ENCODE results near the gene MYBBP1A. TPM values are rescaled to one million over a fixed set of nuclear protein-coding genes. Genes with fewer than 3 reads are reported as not detected.
A peak's percentile ranks its signal among the peaks of the same experiment; 100 is the strongest.

MYBBP1A gene
- total RNA-seq, 1 experiment from 2014 or later, result 177 TPM

DNA sequence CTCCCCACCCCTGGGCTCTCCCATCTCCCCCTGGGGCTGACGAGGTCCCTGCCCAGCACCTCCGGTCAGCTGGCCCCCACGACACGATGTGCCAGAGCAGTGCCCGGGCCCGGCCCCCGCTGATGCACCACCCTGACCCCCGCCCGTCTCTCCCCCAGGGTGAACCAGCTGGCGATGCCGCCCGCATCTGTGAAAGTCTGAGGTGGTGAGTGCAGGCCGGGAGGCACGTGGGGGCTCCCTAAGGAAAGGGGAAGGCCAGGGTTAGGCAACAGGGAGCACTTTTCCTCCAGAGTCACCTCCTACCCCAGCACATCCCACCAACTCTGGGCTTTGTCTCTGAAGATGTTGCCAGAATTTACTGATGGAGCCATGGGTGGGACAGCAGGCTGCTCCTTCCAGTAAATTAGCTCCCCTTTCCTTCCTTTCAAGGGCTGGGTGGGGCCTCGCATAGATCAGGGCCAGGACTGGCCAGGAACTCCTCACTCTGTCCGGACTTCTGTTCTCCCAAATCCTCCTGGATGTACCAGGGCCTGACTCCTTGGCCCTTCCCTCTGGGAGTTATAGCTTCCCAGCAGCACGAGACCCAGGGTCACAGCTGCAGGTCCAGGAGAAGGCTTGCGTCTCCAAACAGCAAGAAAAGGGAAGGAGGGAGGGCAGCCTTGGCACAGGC is 18.3 kb downstream of the MYBBP1A start:
- TF ChIP-seq EZH2 (IDR thresholded peaks at IDR 0.05; ENCODE audit: borderline replicate concordance, low read depth, low read length, poor library complexity, severe bottlenecking), result no peak
- TF ChIP-seq, protein P1, sequence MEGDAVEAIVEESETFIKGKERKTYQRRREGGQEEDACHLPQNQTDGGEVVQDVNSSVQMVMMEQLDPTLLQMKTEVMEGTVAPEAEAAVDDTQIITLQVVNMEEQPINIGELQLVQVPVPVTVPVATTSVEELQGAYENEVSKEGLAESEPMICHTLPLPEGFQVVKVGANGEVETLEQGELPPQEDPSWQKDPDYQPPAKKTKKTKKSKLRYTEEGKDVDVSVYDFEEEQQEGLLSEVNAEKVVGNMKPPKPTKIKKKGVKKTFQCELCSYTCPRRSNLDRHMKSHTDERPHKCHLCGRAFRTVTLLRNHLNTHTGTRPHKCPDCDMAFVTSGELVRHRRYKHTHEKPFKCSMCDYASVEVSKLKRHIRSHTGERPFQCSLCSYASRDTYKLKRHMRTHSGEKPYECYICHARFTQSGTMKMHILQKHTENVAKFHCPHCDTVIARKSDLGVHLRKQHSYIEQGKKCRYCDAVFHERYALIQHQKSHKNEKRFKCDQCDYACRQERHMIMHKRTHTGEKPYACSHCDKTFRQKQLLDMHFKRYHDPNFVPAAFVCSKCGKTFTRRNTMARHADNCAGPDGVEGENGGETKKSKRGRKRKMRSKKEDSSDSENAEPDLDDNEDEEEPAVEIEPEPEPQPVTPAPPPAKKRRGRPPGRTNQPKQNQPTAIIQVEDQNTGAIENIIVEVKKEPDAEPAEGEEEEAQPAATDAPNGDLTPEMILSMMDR (conservative IDR thresholded peaks at IDR 0.05; ENCODE audit: low read depth, low read length), result no peak
- Histone ChIP-seq H3K4me1 (ENCODE audit: insufficient read depth, low read length, poor library complexity, severe bottlenecking) (peaks cover 5% of the 10 kb centered on the region), H3K4me3 (ENCODE audit: low read depth, low read length, poor library complexity, severe bottlenecking) (no peak overlapping the region), H3K27ac (ENCODE audit: low read depth, low read length, poor library complexity, severe bottlenecking) (no peak overlapping the region), H3K9me3 (ENCODE audit: low read depth, low read length, poor library complexity, severe bottlenecking) (no peaks in the 10 kb centered on the region), H3K36me3 (ENCODE audit: insufficient read depth, low read length, poor library complexity, severe bottlenecking) (peaks cover 41% of the 10 kb centered on the region), H3K27me3 (replicated peaks; ENCODE audit: insufficient read depth, low read depth, low read length, poor library complexity) (no peaks in the 10 kb centered on the region)
- CTCF ChIA-PET, result no interaction called here
- intact Hi-C loops (cut with micrococcal nuclease; ENCODE audit: unreplicated experiment), result no loop called here
- POLR2A ChIA-PET (ENCODE audit: low non-redundant PET), result no interaction called here
- BruUV-seq (replicated peaks), result no TSS peak
- no peak for DNase-seq (ENCODE audit: low spot score)

DNA sequence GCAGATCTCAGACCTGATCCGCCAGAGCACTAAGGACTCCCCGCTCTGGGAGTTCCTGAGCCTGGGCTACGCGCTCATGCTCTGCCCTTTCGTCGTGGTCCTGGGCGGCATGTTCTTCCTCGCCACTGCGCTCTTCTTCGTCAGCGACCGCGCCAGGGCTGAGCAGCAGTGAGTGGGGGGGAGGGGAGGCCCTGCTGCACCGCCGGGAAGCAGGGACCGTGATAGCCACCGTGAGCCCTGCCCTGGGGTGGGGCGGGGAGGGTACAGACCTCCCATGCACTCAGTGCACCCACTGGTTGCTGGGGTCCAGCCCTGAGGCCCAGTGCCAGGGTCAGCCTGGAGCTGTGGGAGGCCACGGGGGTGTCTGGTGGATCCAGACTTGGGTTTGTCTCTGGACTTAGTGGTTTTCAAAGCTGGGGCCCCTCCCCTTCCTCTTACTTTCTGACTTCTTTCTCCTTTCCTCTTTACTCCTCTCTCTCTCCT is 18.9 kb downstream of the MYBBP1A start:
- H3K27ac ChIP-seq (ENCODE audit: low read depth, low read length, poor library complexity, severe bottlenecking), result no peak overlapping the region
- CTCF ChIA-PET, result no interaction called here

DNA sequence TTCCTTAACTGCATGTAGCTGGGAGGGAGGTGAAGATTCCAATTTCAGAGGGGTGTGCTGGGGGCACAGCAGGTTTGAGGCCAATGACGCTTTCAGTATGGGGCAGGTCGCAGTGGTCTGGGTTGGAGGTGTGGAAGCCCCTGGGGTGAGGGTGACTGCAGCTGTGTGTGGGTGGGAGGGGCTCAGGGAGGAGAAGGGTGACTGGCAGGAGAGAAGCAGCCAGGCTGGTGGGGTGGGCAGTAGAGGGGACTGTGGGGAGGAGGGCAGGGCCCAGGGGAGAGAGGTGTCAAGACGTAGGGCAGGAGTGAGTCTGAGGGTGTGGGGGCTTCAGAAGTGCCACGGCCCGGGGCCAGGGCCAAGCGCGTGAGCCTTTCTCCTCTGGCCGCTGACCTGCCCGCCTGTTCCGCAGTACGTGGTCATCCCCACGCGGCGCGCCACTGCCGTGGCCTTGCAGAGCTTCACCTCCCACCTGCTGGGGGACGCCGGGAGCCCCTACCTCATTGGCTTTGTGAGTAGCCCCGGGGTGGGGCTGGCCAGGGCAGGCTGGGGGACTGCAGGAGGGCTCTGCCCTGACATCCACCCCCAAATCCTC is 19.4 kb downstream of the MYBBP1A start:
- Histone ChIP-seq H3K9me3 (ENCODE audit: low read depth, low read length, poor library complexity, severe bottlenecking) (no peaks in the 10 kb centered on the region), H3K36me3 (ENCODE audit: insufficient read depth, low read length, poor library complexity, severe bottlenecking) (peaks cover 31% of the 10 kb centered on the region), H3K4me3 (ENCODE audit: low read depth, low read length, poor library complexity, severe bottlenecking) (no peak overlapping the region), H3K4me1 (ENCODE audit: insufficient read depth, low read length, poor library complexity, severe bottlenecking) (peaks cover 9% of the 10 kb centered on the region), H3K27me3 (replicated peaks; ENCODE audit: insufficient read depth, low read depth, low read length, poor library complexity) (no peaks in the 10 kb centered on the region), H3K27ac (ENCODE audit: low read depth, low read length, poor library complexity, severe bottlenecking) (no peak overlapping the region)
- ChIA-PET POLR2A (ENCODE audit: low non-redundant PET) (interaction anchor here (0.5 kb wide), 1 partner anchor 450 kb away, joined by 3 read pairs; no protein-coding TSS in a partner anchor), CTCF (no interaction called here)
- TF ChIP-seq, protein P1 (conservative IDR thresholded peaks at IDR 0.05; ENCODE audit: low read depth, low read length), result no peak
- TF ChIP-seq EZH2 (IDR thresholded peaks at IDR 0.05; ENCODE audit: borderline replicate concordance, low read depth, low read length, poor library complexity, severe bottlenecking), result no peak
- intact Hi-C loops (cut with micrococcal nuclease; ENCODE audit: unreplicated experiment), result no loop called here
- no peak for DNase-seq (ENCODE audit: low spot score)
- BruUV-seq (replicated peaks), result no TSS peak

More for the DNA sequence above, 18.9 kb downstream of the MYBBP1A start:
- Histone ChIP-seq H3K36me3 (ENCODE audit: insufficient read depth, low read length, poor library complexity, severe bottlenecking) (peaks cover 35% of the 10 kb centered on the region), H3K4me3 (ENCODE audit: low read depth, low read length, poor library complexity, severe bottlenecking) (no peak overlapping the region), H3K9me3 (ENCODE audit: low read depth, low read length, poor library complexity, severe bottlenecking) (no peaks in the 10 kb centered on the region), H3K4me1 (ENCODE audit: insufficient read depth, low read length, poor library complexity, severe bottlenecking) (peaks cover 7% of the 10 kb centered on the region), H3K27me3 (replicated peaks; ENCODE audit: insufficient read depth, low read depth, low read length, poor library complexity) (no peaks in the 10 kb centered on the region)
- DNase-seq (ENCODE audit: low spot score), result peak; percentile 21
- intact Hi-C loops (cut with micrococcal nuclease; ENCODE audit: unreplicated experiment), result no loop called here
- POLR2A ChIA-PET (ENCODE audit: low non-redundant PET), result interaction anchor here (0.5 kb wide), 1 partner anchor 450 kb away, joined by 3 read pairs; no protein-coding TSS in a partner anchor
- BruUV-seq (replicated peaks), result no TSS peak
- TF ChIP-seq EZH2 (IDR thresholded peaks at IDR 0.05; ENCODE audit: borderline replicate concordance, low read depth, low read length, poor library complexity, severe bottlenecking), result no peak
- TF ChIP-seq, protein P1 (conservative IDR thresholded peaks at IDR 0.05; ENCODE audit: low read depth, low read length), result no peak

All from A673 (cell line).